Fibroblast of skin of right quadriceps (primary cell): ENCODE measurements around the gene ALMS1.
"Not testable (repeated sequence)": the region's sequence is repeated elsewhere in the genome, so short reads cannot be mapped to it uniquely, and the experiment has no call there.

ENCODE experiments used
- DNase-seq: peaks from one replicate; pipeline ENCODE4 v3.0.0-alpha.2; 2013

ALMS1 gene

GRCh38 chr2:73402386-73403103, 16.9 kb downstream of the ALMS1 start:
- DNase-seq = no peak

GRCh38 chr2:73403237-73403636, 17.6 kb downstream of the ALMS1 start:
- DNase-seq = no peak

- no peak for DNase-seq
Observed at GRCh38 chr2:73404409-73404808, 18.8 kb downstream of the ALMS1 start.

- DNase-seq = no peak
Observed at GRCh38 chr2:73406996-73407395, 21.4 kb downstream of the ALMS1 start.

- no peak for DNase-seq
Observed at GRCh38 chr2:73408198-73408597, 22.6 kb downstream of the ALMS1 start.

- peak; percentile 58 for DNase-seq
Observed at GRCh38 chr2:73414696-73415095, 29.1 kb downstream of the ALMS1 start.

GRCh38 chr2:73415906-73416305, 30.3 kb downstream of the ALMS1 start:
- DNase-seq = peak; percentile 3

GRCh38 chr2:73418343-73418742, 32.7 kb downstream of the ALMS1 start:
- DNase-seq = peak; percentile 73

GRCh38 chr2:73423913-73424312, 38.3 kb downstream of the ALMS1 start:
- no peak for DNase-seq

- DNase-seq = no peak
Observed at GRCh38 chr2:73426176-73426575, 40.5 kb downstream of the ALMS1 start.

- no peak for DNase-seq
Observed at GRCh38 chr2:73436019-73436418, 50.4 kb downstream of the ALMS1 start.

- no peak for DNase-seq
Observed at GRCh38 chr2:73444202-73444601, 58.6 kb downstream of the ALMS1 start.

- no peak for DNase-seq
Observed at GRCh38 chr2:73448856-73449255, 63.2 kb downstream of the ALMS1 start.

- DNase-seq = no peak
Observed at GRCh38 chr2:73449404-73449803, 63.8 kb downstream of the ALMS1 start.

GRCh38 chr2:73451263-73451972, 65.8 kb downstream of the ALMS1 start:
- DNase-seq = no peak

GRCh38 chr2:73457982-73458381, 72.3 kb downstream of the ALMS1 start:
- DNase-seq = no peak

- DNase-seq = not testable (repeated sequence)
Observed at GRCh38 chr2:73462388-73462787, 76.8 kb downstream of the ALMS1 start.

- no peak for DNase-seq
Observed at GRCh38 chr2:73468376-73468775, 82.7 kb downstream of the ALMS1 start.

GRCh38 chr2:73483874-73484273, 98.2 kb downstream of the ALMS1 start:
- DNase-seq = not testable (repeated sequence)

- DNase-seq = no peak
Observed at GRCh38 chr2:73487112-73487657, 101.5 kb downstream of the ALMS1 start.

GRCh38 chr2:73488079-73488478, 102.4 kb downstream of the ALMS1 start:
- no peak for DNase-seq

- DNase-seq = no peak
Observed at GRCh38 chr2:73489053-73489452, 103.4 kb downstream of the ALMS1 start.

- DNase-seq = peak; percentile 32
Observed at GRCh38 chr2:73494031-73494430, 108.4 kb downstream of the ALMS1 start.

- no peak for DNase-seq
Observed at GRCh38 chr2:73503992-73504570, 118.4 kb downstream of the ALMS1 start.
